ENCODE data around the gene VDR.

The VDR gene

GRCh38 chr12:47904713-47905709, at the start of gene VDR:
VDR (minus strand) TSS chr12:47904994; CDS start chr12:47879113, 25,881 bp downstream.
- DNase-seq: peak; percentile 83

GRCh38 chr12:47954058-47954457, 49.3 kb upstream of the VDR start:
- no peak for DNase-seq

GRCh38 chr12:47950856-47951468, 46.2 kb upstream of the VDR start:
- DNase-seq: no peak

GRCh38 chr12:47949441-47950341, 44.9 kb upstream of the VDR start:
- peak; percentile 84 for DNase-seq

DNA sequence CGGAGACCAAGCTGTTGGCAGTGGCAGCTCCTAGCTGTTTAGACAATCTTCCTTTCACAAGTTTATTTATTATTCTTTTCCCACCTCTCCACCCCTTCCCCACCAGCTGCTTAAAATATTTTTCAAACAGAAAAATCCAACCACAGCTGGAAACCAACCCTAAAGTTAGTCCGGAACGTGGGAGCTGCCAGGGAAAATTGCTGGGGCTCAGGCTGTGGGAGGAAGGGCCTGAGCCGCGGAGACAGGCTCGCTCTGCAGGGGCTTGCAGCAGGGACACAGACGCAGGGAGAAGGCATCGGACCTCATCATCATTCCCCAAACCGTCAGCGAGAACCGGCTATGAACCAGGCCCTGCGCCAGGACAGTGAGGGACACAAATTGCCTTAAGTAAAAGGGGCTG, 42.5 kb upstream of the VDR start:
- DNase-seq: no peak

DNA sequence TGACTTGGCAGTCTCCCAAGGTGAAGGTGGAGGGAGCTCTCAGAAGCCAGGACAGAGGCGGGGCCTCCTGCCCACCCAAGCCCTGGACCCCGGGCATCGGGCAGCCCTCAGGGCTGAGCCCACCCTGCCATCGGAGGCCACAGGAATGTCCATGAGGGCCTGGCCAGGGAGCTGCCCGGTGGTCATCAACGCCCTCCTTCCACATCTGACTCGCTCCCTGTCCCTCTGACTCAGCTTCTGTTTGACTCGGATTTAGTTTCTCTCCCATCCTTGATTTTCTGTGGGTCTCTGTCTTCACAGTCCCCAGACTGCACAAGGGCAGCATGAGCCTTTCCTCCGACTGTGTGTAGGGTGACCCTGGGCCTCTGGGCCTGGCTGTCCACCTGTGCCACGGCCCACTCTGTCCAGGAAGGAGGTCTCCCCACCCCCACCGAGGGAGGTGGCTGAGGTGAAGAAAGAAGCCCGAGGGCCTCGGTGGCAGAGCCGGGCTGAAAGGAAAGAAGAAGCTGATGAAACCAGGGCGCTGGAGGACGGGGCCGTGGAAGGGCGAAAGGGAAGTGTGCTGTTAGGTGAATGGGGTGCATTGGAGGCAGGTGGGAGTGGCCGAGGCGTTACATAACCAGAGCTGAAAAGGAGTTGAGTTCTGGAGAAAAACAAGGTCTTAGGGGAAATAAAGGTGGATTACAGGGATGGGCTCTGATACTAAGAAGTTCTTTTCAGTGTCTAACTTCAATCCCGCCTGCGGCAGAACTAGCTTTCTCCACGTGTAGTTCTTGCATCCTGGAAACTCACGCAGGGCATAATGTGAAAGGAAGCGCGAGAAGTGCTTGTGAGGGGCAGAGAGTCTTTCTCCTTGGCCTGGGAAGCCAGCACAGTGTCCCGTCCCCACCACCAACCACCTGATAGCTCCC, 41.9 kb upstream of the VDR start:
- DNase-seq: no peak

- DNase-seq: peak; percentile 10
Measured at GRCh38 chr12:47945341-47945728, 40.5 kb upstream of the VDR start.

DNA sequence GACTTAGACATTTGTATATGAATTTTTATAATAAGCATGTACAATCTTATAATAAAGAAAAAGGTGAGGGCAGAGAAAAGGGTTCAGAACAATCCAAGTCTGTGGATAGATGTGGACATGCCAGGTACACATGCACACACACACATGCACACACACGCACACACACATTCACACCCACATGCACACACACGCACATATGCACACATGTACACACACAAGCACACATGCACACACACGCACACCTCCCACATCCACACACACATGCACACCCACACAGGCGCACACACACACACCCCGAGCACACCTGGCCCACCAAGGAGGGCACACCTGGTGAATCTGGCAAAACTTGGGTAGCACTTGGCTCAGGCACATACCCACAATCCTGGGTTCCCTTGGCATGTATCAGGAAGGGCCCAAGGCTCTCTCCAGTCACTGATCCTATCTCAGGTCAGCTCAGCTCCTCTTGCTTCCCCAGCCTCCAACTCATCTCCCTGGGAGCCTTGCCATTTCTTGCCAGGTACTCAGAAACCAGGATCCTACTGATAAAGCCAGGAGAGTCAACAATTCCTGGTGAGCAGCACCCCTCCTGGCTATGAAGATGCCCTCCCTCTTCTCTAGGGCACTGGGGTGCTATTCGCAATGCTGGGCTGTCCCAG, 40.0 kb upstream of the VDR start:
- DNase-seq: no peak

DNA sequence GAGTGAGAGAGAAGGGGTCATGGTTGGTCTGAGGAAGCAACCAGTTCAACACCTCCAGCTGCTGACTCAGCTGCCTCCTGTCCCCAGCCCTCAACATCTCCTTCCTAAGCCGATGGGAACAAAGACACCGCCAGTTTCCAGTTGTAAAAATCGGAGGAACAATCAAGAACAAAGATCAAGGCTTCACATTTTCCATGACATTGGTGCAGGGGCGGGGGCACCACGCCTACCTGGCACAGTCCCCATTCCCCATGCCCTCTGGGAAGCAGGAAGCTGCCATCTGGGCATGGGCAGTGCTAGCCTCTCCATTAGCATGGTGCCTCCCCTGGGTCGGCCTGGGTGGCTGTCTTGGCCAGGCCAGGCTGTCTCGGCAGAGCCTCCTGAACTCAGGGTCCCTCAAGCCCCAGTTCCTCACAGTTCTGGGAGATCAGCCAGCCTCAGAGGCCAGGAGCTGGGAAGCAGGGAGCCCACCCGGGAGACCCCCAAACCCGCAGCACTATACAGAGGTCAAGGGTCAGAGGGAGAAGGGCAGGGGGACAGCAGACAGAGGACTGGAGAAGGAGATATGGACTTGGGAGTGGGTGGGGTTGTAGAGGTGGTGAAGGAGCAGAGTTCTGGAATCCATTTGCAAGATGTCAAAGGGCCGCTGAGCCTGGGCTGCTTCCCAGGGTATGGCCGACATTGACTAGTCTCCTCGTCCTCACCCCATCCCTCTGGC, 39.0 kb upstream of the VDR start:
- no peak for DNase-seq

GRCh38 chr12:47942614-47943225, 37.9 kb upstream of the VDR start:
- DNase-seq: no peak

DNA sequence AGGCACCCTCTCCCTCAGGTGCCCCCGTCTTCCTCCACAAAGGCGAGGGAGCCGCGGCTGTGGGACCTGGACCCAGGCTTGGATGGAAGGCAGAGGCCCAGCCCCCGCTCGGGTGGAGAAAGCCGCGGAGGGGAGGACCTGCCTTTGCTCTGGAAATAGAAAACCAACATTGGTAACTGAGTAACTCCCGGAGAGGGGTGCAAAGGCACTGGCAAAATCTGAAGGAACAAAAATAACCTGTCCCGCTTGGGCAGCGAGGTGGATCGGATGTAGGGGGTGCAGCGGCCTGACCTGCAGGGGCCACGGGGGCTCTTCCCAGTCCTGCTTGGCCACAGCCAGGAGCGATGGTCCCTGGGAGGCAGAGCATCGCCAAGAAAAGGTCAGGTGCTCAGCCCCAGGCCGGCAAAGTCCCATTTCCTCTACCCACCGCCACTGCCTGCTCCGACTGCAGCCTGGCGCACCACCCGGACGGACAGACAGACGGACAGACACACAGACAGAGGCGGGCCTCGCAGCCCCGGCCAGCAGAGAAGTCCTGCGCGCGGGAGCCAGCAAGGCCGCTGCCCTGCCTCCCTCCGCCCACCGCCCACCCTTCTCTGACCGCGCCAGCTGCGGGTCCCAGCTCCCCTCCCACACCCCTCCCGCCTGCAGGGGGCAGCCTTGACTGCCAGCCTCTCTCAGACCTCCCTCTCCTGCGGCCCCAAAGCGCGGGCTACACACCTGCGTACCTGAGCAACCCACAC, 37.2 kb upstream of the VDR start:
- peak; percentile 7 for DNase-seq

DNA sequence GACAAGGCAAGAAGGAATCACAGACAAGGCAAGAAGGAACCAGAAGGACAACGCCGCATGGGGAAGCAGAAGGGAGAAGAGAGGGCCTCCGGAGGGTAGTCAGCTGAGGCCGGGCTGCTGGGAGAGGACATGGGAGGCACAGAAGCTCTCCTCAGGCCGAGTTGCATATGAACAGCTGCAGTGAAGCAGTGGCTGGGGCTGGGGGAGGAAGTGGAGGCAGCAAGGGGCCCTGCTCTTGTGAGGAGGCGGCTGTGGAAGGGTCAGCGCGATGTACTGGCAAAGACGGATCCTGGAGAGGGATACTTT, 36.6 kb upstream of the VDR start:
- no peak for DNase-seq

DNA sequence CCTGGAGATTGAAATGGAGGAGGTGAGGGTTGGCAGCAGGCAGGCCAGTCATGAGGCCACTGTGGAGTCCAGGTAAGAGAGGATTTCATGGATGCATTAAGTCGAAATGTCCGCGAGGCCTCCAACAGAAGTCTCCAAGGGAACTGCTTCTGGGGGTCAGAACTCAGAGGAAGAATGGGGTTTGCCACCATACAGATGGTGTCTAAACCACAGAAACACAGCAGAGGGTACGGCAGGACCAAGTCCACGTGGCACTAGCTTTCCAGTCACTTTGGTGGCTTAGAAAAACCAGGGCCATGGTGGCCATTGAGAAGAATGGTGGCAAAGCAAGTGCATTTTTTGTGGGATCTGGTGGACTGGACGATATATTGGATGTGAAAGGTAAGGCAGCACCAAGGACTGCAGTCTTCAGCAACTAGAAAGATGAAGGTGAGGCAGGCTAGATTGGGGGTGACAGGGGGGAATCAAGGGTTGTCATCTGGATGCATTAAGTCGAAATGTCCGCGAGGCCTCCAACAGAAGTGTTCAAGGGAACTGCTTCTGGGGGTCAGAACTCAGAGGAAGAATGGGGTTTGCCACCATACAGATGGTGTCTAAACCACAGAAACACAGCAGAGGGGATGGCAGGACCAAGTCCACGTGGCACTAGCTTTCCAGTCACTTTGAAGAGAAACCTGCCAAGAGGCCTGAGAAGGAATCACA, 36.1 kb upstream of the VDR start:
- DNase-seq: no peak

- peak; percentile 11 for DNase-seq
Measured at GRCh38 chr12:47939009-47939601, 34.3 kb upstream of the VDR start.

GRCh38 chr12:47938594-47938993, 33.8 kb upstream of the VDR start:
- no peak for DNase-seq

- DNase-seq: no peak
Measured at GRCh38 chr12:47938093-47938492, 33.3 kb upstream of the VDR start.

DNA sequence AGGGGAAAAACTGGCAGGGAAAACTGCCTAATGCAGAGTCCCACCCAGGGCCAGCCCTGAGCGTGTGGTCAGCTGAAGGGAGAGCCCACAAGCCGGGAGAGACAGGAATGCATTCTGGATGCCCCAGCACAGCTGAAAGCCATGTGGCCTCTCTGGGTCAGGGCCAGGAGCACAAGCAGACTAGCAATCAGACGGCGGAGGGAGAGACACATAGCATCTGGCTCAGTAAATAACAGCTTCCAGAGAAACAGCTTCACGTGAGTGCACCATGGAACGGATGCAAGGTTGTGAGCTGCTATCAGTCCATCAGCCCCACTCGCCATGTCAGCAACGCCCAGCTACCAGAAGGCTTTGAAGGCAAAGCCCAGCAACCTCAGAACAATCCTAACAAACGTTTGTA, 30.4 kb upstream of the VDR start:
- DNase-seq: no peak

DNA sequence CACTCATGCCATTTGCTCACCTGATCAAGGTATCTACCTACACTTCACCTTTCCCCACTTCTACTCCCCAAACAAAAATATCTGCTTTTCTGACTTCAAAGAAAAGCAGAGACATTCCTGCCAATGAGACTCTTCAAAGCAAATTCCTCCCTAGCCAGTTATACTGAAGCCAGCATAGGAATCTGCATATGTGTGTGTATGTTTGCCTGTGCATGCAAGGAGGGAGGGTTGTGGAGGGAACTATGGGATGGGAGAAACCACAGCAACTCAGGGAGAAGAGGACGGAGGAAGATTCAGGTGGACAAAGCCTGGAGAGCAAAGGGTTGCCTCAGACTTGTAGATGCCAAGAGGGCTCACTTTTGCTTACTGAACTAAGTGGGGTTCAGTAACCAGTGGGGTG, 26.4 kb upstream of the VDR start:
- DNase-seq: no peak

DNA sequence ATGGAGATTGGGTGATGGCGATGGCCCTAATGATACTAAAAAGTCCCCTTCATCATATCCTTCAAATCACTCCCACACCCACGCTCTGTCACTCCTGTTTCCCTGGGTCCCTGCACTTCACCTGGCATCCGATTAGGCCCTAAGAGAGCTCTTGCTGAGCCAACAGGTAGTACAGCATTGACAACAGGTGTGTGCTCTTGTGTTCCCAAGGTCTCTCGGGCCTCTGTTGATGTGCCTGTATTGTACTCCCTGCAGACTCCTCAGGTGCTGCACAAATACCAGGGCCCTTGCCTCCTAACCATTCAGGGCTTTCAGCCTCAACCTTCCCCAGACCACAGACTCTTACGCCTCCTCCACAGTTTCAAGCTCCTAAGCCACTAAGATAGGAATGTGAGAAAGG, 25.8 kb upstream of the VDR start:
- DNase-seq: no peak

Measured in OCI-M1 (cell line).